Liver (tissue), 3 donors: Measurements from ENCODE around the gene CACNA1B.

Experiments
- CTCF ChIP-seq: fragments of 150-350 bp; IDR thresholded peaks from 2 replicates; pipeline ENCODE4 v1.5.1; 2017; ENCODE audit warnings: improper control_type of control experiment, low read depth, low read length; ENCODE audit not compliant: missing input control
- FOXA2 ChIP-seq: IDR thresholded peaks from 2 replicates; pipeline ENCODE4 v1.6.1; 2016; ENCODE audit warnings: antibody characterized with exemption
- HNF4A ChIP-seq, 2 donors: conservative IDR thresholded peaks; 2 replicates each; pipeline ENCODE4 v1.6.1; 2016; ENCODE audit warnings: antibody characterized with exemption in 2 of 2, mild to moderate bottlenecking in 2 of 2
- JUND ChIP-seq, 2 donors: IDR thresholded peaks; 2 replicates each; pipeline ENCODE4 v1.6.1; 2016; ENCODE audit warnings: antibody characterized with exemption in 2 of 2
- MAX ChIP-seq: IDR thresholded peaks from 2 replicates; pipeline ENCODE4 v1.6.1; 2016; ENCODE audit warnings: antibody characterized with exemption
- RAD21 ChIP-seq, 2 donors: IDR thresholded peaks; 2 replicates each; pipeline ENCODE4 v1.6.1; 2016; ENCODE audit warnings: antibody characterized with exemption in 2 of 2, mild to moderate bottlenecking in 2 of 2
- REST ChIP-seq: IDR thresholded peaks from 2 replicates; pipeline ENCODE4 v1.6.1; 2016; ENCODE audit warnings: antibody characterized with exemption, mild to moderate bottlenecking
- SP1 ChIP-seq: IDR thresholded peaks from 2 replicates; pipeline ENCODE4 v1.6.1; 2018; ENCODE audit warnings: antibody characterized with exemption, mild to moderate bottlenecking
- TAF1 ChIP-seq: conservative IDR thresholded peaks from 2 replicates; pipeline ENCODE4 v1.6.1; 2016; ENCODE audit warnings: antibody characterized with exemption, mild to moderate bottlenecking
- YY1 ChIP-seq: IDR thresholded peaks from 2 replicates; pipeline ENCODE4 v1.6.1; 2016; ENCODE audit warnings: antibody characterized with exemption, mild to moderate bottlenecking
- ZBTB33 ChIP-seq: IDR thresholded peaks from 2 replicates; pipeline ENCODE4 v1.6.1; 2016; ENCODE audit warnings: antibody characterized with exemption
- donor health status: healthy.
- donor health status: healthy.

GRCh38 chr9:138071731-138072130 lies 194.1 kb downstream of the CACNA1B start:
- TF ChIP-seq CTCF (no peak), RAD21 (IDR thresholded peaks at IDR 0.05) (no peak), FOXA2 (no peak), MAX (no peak), JUND (IDR thresholded peaks at IDR 0.05) (no peak), YY1 (no peak), TAF1 (no peak), REST (no peak), ZBTB33 (no peak), HNF4A (conservative IDR thresholded peaks at IDR 0.05) (no peak), SP1 (no peak)
